Lung (tissue), 12 donors: ENCODE data around the gene ANP32B. TPM values are rescaled to one million over a fixed set of nuclear protein-coding genes. Genes with fewer than 3 reads are reported as not detected.

Experiments used
- ATAC-seq: fragments of 200-7000 bp; cut with Tn5 transposase; one replicate; pipeline ENCODE4 v1.9.1; 2020; ENCODE audit warnings: moderate number of reproducible peaks; ENCODE audit not compliant: insufficient read depth, low FRiP score
- DNase-seq, 3 donors: peaks; one replicate each; pipeline ENCODE4 v3.0.0-alpha.2; 2013 to 2017
- H3K27ac ChIP-seq, 2 donors: one replicate each; pipeline ENCODE4 v1.5.1; 2013; ENCODE audit warnings: mild to moderate bottlenecking in 2 of 2, moderate library complexity in 2 of 2, control low read depth in 1 of 2, inconsistent platforms in 1 of 2, low read depth in 1 of 2, low read length in 1 of 2
- H3K27me3 ChIP-seq, 3 donors: one replicate each; pipeline ENCODE4 v1.5.1; 2013; ENCODE audit warnings: low read length in 2 of 3; ENCODE audit not compliant: control insufficient read depth in 3 of 3, insufficient read depth in 3 of 3
- H3K36me3 ChIP-seq, 4 donors: one replicate each; pipeline ENCODE4 v1.5.1; 2013; ENCODE audit warnings: low read length in 4 of 4, mild to moderate bottlenecking in 1 of 4, moderate library complexity in 1 of 4; ENCODE audit not compliant: control insufficient read depth in 4 of 4, insufficient read depth in 4 of 4
- H3K4me1 ChIP-seq, 5 donors: one replicate each; pipeline ENCODE4 v1.5.1; 2013; ENCODE audit warnings: low read length in 5 of 5, mild to moderate bottlenecking in 2 of 5, moderate library complexity in 1 of 5; ENCODE audit not compliant: control insufficient read depth in 5 of 5, insufficient read depth in 5 of 5
- H3K4me3 ChIP-seq: one replicate; pipeline ENCODE4 v1.5.1; 2013; ENCODE audit warnings: mild to moderate bottlenecking, control low read depth, moderate library complexity
- H3K9ac ChIP-seq, 2 donors: one replicate each; pipeline ENCODE4 v1.5.1; 2013; ENCODE audit warnings: low read length in 2 of 2, control low read depth in 1 of 2; ENCODE audit not compliant: insufficient read depth in 1 of 2
- H3K9me3 ChIP-seq, 4 donors: one replicate each; pipeline ENCODE4 v1.5.1; 2013; ENCODE audit warnings: low read length in 3 of 4, mild to moderate bottlenecking in 1 of 4, moderate library complexity in 1 of 4; ENCODE audit not compliant: control insufficient read depth in 4 of 4, insufficient read depth in 3 of 4
- CTCF ChIP-seq: IDR thresholded peaks from 2 replicates; pipeline ENCODE4 v1.5.1; 2012; ENCODE audit warnings: mild to moderate bottlenecking; ENCODE audit errors: control extremely low read depth, extremely low read depth
- WGBS, 2 donors: extraction: QIAGEN DNeasy Blood & Tissue Kit; methylation state at CpG; one replicate each; pipeline ENCODE4 v1.1.7; 2013; 5-methylcytosine and 5-hydroxymethylcytosine counted together
- polyA plus RNA-seq, 2 donors: library from polyadenylated mRNA; stranded (reverse); fragments of 200-250 nt; gene quantifications; one replicate each; pipeline ENCODE4 v1.2.1, GENCODE V29; 2013
- total RNA-seq, 2 donors: library from RNA; depleted of rRNA in 1 of 2; stranded (reverse); fragments of >200 nt in 1 of 2; gene quantifications; one replicate each; pipeline ENCODE4 v1.2.1, GENCODE V29; 2014 to 2021
- donor health status: control.
- donor health status: control.
- donor health status: Bipolar disorder and iron deficiency.
- donor health status: healthy.
- donor health status: DM: yes; HTN: yes; CAD: no.

Gene ANP32B
- total and polyA plus RNA-seq, 4 donors: 45.4 to 152 (median 103) TPM

GRCh38 chr9:97997330-97998276, 14.5 kb downstream of the ANP32B start:
- H3K27ac ChIP-seq: no peak overlapping the region

DNA sequence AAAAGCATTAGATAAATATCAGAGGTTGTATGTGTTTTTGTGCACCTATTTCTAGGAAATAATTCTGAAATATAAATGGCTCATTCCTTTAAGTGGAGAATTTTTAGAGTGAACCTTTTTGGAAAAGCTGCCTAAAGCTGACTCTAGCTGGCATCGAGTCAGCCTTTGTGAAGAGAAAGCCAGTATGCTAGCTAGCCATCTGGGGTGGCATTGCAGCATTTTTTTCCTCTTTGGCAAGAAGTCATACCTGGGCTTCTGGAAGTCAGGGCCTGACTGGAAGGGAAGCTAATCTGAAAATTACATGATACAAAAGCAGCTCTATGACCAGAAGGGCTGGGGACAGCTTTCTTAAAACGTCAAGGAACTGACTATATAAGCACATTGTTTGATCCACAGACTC, 19.7 kb downstream of the ANP32B start:
- no peak overlapping the region for H3K9ac ChIP-seq
- H3K4me1 ChIP-seq: peaks cover 0 to 1% (median 0%) of the 10 kb centered on the region in 5 donors
- no peak overlapping the region for H3K27ac ChIP-seq
- no peaks in the 10 kb centered on the region for H3K9me3 ChIP-seq
- DNase-seq: no peak
- no peak for ATAC-seq
- peaks cover 19 to 44% (median 36%) of the 10 kb centered on the region in 4 donors for H3K36me3 ChIP-seq
- WGBS, 2 donors: 50 to 60% methylated on average over 2 of the region's 2 CpGs
- H3K27me3 ChIP-seq: no peaks in the 10 kb centered on the region
- no peak overlapping the region for H3K4me3 ChIP-seq
- TF ChIP-seq CTCF: no peak

More at GRCh38 chr9:97997330-97998276, 14.5 kb downstream of the ANP32B start:
- WGBS, 2 donors: 76 to 94% methylated on average over 3 of the region's 3 CpGs
- TF ChIP-seq CTCF: no peak
- Histone ChIP-seq H3K27me3 (no peaks in the 10 kb centered on the region), H3K9me3 (no peaks in the 10 kb centered on the region), H3K4me1 (peaks cover 0 to 7% (median 2%) of the 10 kb centered on the region in 5 donors), H3K9ac (no peak overlapping the region), H3K4me3 (no peak overlapping the region), H3K36me3 (peaks cover 12 to 29% (median 18%) of the 10 kb centered on the region in 4 donors)
- no peak for DNase-seq
- ATAC-seq: no peak

DNA sequence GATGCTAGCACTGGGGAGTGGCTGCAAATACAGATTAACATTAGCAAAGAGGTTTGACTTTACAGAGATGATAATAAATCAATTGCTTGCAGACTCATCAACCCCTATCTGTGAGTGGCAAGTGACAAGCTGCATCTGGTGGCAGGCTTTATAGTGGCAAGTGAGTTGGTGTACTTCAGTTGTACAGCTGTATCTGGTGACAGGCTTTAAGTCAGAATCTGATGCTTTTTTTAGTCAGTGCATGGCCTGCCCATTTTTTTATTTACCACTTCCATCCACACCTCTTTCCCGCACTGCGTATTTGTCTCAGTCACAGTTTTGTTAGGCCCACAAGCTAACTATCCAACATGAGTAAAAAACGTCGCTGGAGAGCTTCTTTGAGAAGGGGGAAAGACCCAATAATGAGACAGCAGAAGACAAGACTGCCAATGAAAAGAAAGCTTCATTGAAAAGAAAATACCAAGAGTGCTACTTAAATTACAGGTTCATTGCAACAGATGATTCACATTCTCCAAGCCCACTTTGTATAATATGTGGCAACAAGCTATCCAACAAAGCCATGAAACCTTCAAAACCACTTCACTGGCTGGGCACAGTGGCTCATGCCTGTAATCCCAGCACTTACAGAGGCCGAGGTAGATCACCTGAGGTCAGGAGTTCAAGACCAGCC, 23.1 kb downstream of the ANP32B start:
- ATAC-seq (no peak), DNase-seq (no peak)
- no peak overlapping the region for H3K27ac ChIP-seq
- H3K36me3 ChIP-seq: peaks cover 26 to 55% (median 42%) of the 10 kb centered on the region in 4 donors
- no peak for TF ChIP-seq CTCF
- H3K9me3 ChIP-seq: no peaks in the 10 kb centered on the region
- H3K4me3 ChIP-seq: no peak overlapping the region
- WGBS, 2 donors: 84 to 87% methylated on average over 5 of the region's 5 CpGs
- H3K9ac ChIP-seq: no peak overlapping the region
- H3K27me3 ChIP-seq: no peaks in the 10 kb centered on the region
- H3K4me1 ChIP-seq: peaks cover 0 to 5% (median 0%) of the 10 kb centered on the region in 5 donors
